NT2/D1 (cell line): ENCODE data around the gene LDLRAD3.

Experiments used
- DNase-seq: peaks from one replicate; pipeline ENCODE4 v3.0.0-alpha.2; 2011; ENCODE audit warnings: low read depth, low spot score
- H3K27me3 ChIP-seq: 2 replicates; pipeline ENCODE4 v1.6.0; 2011; ENCODE audit warnings: mild to moderate bottlenecking; ENCODE audit not compliant: insufficient read length, insufficient read depth
- H3K36me3 ChIP-seq: 2 replicates; pipeline ENCODE4 v1.6.1; 2011; ENCODE audit warnings: mild to moderate bottlenecking, low read length, mixed read lengths; ENCODE audit not compliant: insufficient read depth, insufficient read length
- H3K4me1 ChIP-seq: 2 replicates; pipeline ENCODE4 v1.5.1; 2011; ENCODE audit not compliant: insufficient read depth, insufficient read length
- H3K4me3 ChIP-seq: 2 replicates; pipeline ENCODE4 v1.5.1; 2011; ENCODE audit warnings: low read depth; ENCODE audit not compliant: insufficient read length
- H3K9ac ChIP-seq: 2 replicates; pipeline ENCODE4 v1.6.0; 2011; ENCODE audit warnings: low read depth; ENCODE audit not compliant: insufficient read length
- H3K9me3 ChIP-seq: 2 replicates; pipeline ENCODE4 v1.5.1; 2011; ENCODE audit warnings: mild to moderate bottlenecking, low read length; ENCODE audit not compliant: insufficient read depth
- SUZ12 ChIP-seq: IDR thresholded peaks from 2 replicates; pipeline ENCODE4 v1.6.1; 2011; ENCODE audit not compliant: insufficient read length, insufficient read depth; ENCODE audit errors: extremely low read depth
- YY1 ChIP-seq: IDR thresholded peaks from 2 replicates; pipeline ENCODE4 v1.6.1; 2011; ENCODE audit not compliant: insufficient read length, insufficient read depth
- ZNF274 ChIP-seq: IDR thresholded peaks from 2 replicates; pipeline ENCODE4 v1.6.1; 2011; ENCODE audit warnings: mild to moderate bottlenecking, low read depth, low read length

LDLRAD3 gene

DNA sequence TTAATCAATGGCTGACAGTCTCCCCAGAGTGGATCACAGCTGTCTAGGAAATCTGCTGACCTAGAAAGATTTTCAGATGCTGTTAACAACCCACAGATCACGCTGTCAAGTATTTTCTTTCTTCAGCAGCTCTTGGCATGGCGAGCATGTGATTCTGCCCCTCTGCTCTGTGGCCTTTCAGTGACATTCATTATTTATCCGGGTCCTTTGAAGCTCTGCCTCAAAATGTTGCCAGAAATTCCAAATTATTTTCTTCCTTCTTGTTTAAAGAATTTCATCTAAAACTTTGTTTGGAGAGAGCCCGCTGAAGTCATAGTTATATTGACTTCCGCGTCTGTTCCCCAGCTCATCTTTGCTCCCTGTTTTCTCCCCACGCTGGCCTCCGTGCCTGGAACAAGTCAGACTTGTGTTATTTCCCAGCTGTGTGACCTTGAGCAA, 211.3 kb downstream of the LDLRAD3 start:
- TF ChIP-seq YY1: no peak
- no peak for TF ChIP-seq ZNF274
- no peak for TF ChIP-seq SUZ12
- H3K9me3 ChIP-seq: no peaks in the 10 kb centered on the region
- no peaks in the 10 kb centered on the region for H3K27me3 ChIP-seq
- no peak overlapping the region for H3K4me3 ChIP-seq
- H3K36me3 ChIP-seq: no peaks in the 10 kb centered on the region
- no peak for DNase-seq
- H3K9ac ChIP-seq: no peak overlapping the region
- H3K4me1 ChIP-seq: peaks cover 6% of the 10 kb centered on the region

DNA sequence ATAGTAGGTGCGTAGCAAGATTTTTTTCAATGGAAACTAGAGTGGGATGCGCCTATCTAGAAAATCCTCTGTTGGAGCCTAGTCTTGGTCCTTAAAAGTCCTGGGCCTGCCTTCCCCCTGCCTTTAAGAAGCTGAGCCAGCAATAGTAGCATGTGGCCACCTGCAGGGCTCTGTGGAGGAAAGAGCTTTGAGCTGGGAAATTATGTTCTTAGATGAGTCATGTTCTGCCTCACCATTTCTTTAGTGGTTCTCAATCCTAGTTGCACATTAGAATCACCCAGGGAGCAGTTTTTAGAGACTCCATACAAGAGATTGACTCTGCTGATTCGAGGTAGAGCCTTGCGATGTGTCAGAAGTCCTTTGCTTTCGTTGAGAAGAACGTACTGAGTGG, 211.9 kb downstream of the LDLRAD3 start:
- DNase-seq: no peak
- Histone ChIP-seq H3K27me3 (no peaks in the 10 kb centered on the region), H3K9ac (no peak overlapping the region), H3K4me1 (peaks cover 6% of the 10 kb centered on the region), H3K36me3 (no peaks in the 10 kb centered on the region), H3K4me3 (no peak overlapping the region), H3K9me3 (no peaks in the 10 kb centered on the region)
- TF ChIP-seq SUZ12: no peak
- no peak for TF ChIP-seq YY1
- no peak for TF ChIP-seq ZNF274

DNA sequence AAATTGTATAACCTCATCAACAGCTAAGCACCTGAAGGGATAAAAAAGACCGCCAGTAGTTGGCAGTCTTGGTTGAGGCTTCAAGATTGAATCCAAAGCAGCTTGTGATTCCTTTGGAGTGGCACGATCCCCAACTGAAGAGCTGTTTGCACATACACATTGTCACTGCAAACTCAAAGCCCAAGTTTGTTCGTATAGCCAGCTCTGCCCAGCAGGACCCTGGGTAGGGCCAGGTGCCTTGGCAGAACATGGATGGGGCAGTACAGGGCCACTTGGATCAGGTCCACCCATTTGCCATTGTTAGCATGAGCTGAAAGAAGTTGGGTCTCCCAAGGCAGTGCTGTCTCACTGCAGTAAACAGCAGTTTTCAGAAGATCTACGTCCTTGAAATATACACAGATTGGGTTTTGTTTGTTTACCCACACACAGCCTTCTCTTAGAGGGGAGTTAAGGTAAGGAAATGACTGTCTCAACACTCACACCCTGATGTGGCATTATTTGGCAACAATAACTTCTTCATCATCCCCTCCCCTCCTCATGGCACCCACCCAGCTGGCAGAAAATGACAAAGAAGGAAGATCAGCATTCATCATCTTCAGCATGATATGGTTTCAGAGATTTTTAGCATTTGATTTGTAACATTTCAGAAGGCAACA, 212.4 kb downstream of the LDLRAD3 start:
- TF ChIP-seq ZNF274: no peak
- TF ChIP-seq SUZ12: no peak
- no peak for TF ChIP-seq YY1
- H3K9me3 ChIP-seq: no peaks in the 10 kb centered on the region
- no peak for DNase-seq
- peaks cover 6% of the 10 kb centered on the region for H3K4me1 ChIP-seq
- no peak overlapping the region for H3K4me3 ChIP-seq
- no peak overlapping the region for H3K9ac ChIP-seq
- H3K27me3 ChIP-seq: no peaks in the 10 kb centered on the region
- H3K36me3 ChIP-seq: no peaks in the 10 kb centered on the region

DNA sequence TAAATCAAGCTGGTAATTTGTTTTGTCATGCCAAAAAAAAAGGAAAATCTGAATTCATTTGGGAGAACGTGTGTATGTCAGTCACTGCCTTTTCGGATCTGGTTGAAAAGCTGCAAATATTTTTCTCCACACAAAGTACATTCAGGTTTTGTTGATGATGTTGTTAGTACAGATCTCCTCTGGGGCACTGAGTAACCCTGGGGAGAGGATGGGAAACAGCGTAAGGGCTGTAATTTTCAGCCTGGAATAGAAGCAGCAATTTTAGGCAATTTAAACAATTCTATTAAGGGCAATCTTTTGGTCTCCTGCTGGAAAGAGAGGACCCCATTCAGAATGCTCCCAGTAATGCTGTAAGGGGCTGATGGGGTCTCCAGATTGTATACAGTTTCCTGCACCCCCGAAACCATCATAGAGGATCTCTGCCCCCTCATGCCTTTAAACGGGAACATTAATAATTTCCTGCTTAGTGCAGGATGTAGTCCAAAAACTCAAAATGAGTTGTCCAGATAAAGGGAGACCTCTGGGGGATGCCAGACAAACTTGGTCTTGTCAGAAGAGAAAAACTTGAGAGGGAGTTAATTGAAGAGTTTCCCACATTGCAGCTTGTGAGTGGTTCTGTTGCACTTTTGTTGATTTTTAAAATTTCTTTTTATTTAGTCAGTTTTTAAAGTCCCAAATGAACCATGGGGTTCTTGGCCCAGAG, 213.1 kb downstream of the LDLRAD3 start:
- peaks cover 6% of the 10 kb centered on the region for H3K4me1 ChIP-seq
- no peak for TF ChIP-seq YY1
- TF ChIP-seq SUZ12: no peak
- TF ChIP-seq ZNF274: no peak
- no peaks in the 10 kb centered on the region for H3K9me3 ChIP-seq
- H3K9ac ChIP-seq: no peak overlapping the region
- no peak for DNase-seq
- no peaks in the 10 kb centered on the region for H3K36me3 ChIP-seq
- H3K4me3 ChIP-seq: no peak overlapping the region
- H3K27me3 ChIP-seq: no peaks in the 10 kb centered on the region

DNA sequence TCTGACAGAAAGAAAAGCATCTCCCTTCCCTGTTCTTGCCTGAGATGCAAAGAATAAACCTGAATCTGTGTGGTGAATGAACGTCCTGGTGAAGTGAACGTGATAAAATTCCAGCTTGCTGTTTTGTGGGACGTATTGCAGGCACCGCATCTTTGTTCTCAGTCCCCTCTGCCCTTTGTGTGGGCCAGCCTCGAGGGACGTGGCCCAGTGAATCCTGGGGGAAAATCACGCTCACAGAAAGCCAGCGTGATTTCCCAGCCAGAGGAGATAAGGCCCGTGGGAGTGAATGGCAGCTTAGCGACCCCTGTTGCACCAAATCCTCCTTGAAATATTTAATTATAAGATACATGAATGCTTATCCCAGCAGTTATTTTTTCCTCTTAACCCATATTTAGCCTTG, 216.2 kb downstream of the LDLRAD3 start:
- Histone ChIP-seq H3K4me3 (no peak overlapping the region), H3K4me1 (no peaks in the 10 kb centered on the region), H3K36me3 (no peaks in the 10 kb centered on the region), H3K9me3 (no peaks in the 10 kb centered on the region), H3K9ac (no peak overlapping the region), H3K27me3 (no peaks in the 10 kb centered on the region)
- DNase-seq: no peak
- TF ChIP-seq ZNF274 (no peak), YY1 (no peak), SUZ12 (no peak)

DNA sequence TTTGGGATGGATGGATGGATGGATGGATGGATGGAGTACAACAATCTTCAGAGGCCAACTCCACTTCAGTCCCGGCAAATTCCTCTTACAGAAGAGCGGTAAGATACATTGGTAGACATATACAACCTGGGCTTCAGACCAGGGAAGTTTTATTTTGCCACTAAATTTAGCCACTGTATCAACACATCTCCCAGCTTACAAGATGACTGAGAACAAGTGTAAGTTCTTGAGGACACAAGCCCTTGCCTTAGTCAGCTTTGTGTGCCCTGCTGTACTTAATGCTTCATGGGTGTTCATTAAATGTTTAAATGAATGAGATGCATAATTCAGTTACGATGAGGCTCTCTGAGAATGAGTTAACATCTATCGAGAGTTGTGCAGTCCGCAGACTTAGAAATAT, 217.7 kb downstream of the LDLRAD3 start:
- H3K27me3 ChIP-seq: no peaks in the 10 kb centered on the region
- DNase-seq: no peak
- no peak overlapping the region for H3K4me3 ChIP-seq
- no peaks in the 10 kb centered on the region for H3K4me1 ChIP-seq
- no peaks in the 10 kb centered on the region for H3K9me3 ChIP-seq
- H3K36me3 ChIP-seq: no peaks in the 10 kb centered on the region
- H3K9ac ChIP-seq: no peak overlapping the region
- TF ChIP-seq YY1 (no peak), ZNF274 (no peak), SUZ12 (no peak)

DNA sequence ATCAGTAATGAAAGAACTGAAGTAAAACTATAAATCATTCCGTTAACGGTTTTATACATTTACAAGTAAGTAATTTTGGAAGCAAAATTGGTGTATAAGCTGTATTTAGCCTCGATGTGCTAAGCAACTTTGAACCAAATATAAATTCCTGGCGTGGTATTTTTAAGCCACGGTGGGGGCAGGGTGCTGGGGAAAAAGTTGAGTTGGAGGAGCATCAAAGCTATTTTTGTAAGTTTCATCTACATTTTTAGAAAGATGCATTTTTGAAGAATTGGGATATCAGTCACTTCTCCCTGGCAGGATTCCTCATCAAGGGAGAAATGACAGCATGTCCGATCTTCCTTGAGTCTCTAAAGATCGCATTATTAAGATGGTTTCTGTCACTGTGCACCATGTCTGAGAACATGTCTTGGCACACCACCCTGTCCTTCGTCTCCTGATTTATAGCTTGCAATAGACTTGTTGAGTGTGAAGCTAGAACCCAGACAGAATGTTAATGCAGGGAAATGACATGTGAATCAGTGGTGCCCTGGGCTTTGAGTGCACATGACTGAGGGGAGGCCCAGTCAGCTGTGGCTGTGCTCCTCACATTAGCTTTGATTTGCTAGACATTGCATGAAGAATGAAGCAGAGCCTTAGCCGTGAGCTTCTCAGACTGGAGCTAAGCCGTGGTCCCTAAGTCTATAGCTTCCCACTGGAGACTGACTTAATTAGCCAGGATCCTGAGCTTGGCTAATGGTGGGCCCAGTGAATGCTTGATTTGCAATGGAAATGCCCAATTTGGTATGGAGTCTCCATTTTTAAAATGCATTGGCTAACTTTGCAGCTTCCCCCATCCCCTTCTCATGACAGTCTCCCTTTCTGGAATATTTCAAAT, 218.4 kb downstream of the LDLRAD3 start:
- Histone ChIP-seq H3K36me3 (no peaks in the 10 kb centered on the region), H3K9ac (no peak overlapping the region), H3K4me3 (no peak overlapping the region), H3K9me3 (no peaks in the 10 kb centered on the region), H3K27me3 (no peaks in the 10 kb centered on the region), H3K4me1 (no peaks in the 10 kb centered on the region)
- DNase-seq: no peak
- TF ChIP-seq SUZ12 (no peak), YY1 (no peak)
